Loucy (cell line): ENCODE data around the gene FOXC2.

Source experiments
- H2AFZ ChIP-seq: fragments of 200-600 bp; sonication (generic); 2 replicates; pipeline ENCODE4 v1.6.0; 2016; ENCODE audit warnings: antibody characterized with exemption, mild to moderate bottlenecking, low read length, moderate library complexity
- H3F3A ChIP-seq: fragments of 200-600 bp; 2 replicates; pipeline ENCODE4 v1.6.0; 2016; ENCODE audit warnings: antibody characterized with exemption, low read depth, mild to moderate bottlenecking
- H3K27me3 ChIP-seq: fragments of 200-600 bp; sonication (generic); 2 replicates; pipeline ENCODE4 v1.6.1; 2014; ENCODE audit warnings: low read length, mild to moderate bottlenecking; ENCODE audit not compliant: insufficient read depth, poor library complexity, severe bottlenecking
- H3K36me3 ChIP-seq: fragments of 200-600 bp; sonication (generic); 2 replicates; pipeline ENCODE4 v1.6.1; 2016; ENCODE audit warnings: low read length; ENCODE audit not compliant: insufficient read depth
- H3K4me1 ChIP-seq: fragments of 200-600 bp; sonication (generic); 2 replicates; pipeline ENCODE4 v1.5.1; 2014; ENCODE audit warnings: low read length, mild to moderate bottlenecking; ENCODE audit not compliant: insufficient read depth, poor library complexity, severe bottlenecking
- H3K4me2 ChIP-seq: fragments of 200-600 bp; sonication (generic); 2 replicates; pipeline ENCODE4 v1.6.0; 2014; ENCODE audit warnings: antibody characterized with exemption, low read length, low read depth, mild to moderate bottlenecking; ENCODE audit not compliant: poor library complexity, severe bottlenecking
- H3K4me3 ChIP-seq: fragments of 200-600 bp; sonication (generic); 2 replicates; pipeline ENCODE4 v1.5.1; 2014; ENCODE audit warnings: low read length, mild to moderate bottlenecking, mixed read lengths; ENCODE audit not compliant: poor library complexity, severe bottlenecking
- H3K79me2 ChIP-seq: fragments of 200-600 bp; sonication (generic); 2 replicates; pipeline ENCODE4 v1.6.1; 2014; ENCODE audit warnings: low read length; ENCODE audit not compliant: insufficient read depth
- H3K9ac ChIP-seq: fragments of 200-600 bp; sonication (generic); 2 replicates; pipeline ENCODE4 v1.6.0; 2014; ENCODE audit warnings: mild to moderate bottlenecking, low read depth, low read length, moderate library complexity; ENCODE audit not compliant: poor library complexity, severe bottlenecking
- H3K9me2 ChIP-seq: fragments of 200-600 bp; sonication (generic); replicated peaks from 2 replicates; pipeline ENCODE4 v1.6.1; 2016; ENCODE audit warnings: low read depth, low read length, mixed read lengths
- H3K9me3 ChIP-seq: fragments of 200-600 bp; sonication (generic); 2 replicates; pipeline ENCODE4 v1.6.1; 2014; ENCODE audit warnings: mild to moderate bottlenecking, antibody characterized with exemption, low read length, low read depth; ENCODE audit not compliant: insufficient read depth
- H4K20me1 ChIP-seq: fragments of 200-600 bp; sonication (generic); 2 replicates; pipeline ENCODE4 v1.6.0; 2014; ENCODE audit warnings: antibody characterized with exemption, low read length, mild to moderate bottlenecking; ENCODE audit not compliant: insufficient read depth, poor library complexity, severe bottlenecking
- CTCF ChIP-seq: fragments of 200-600 bp; sonication (generic); conservative IDR thresholded peaks from 2 replicates; pipeline ENCODE4 v1.5.1; 2014; ENCODE audit warnings: mild to moderate bottlenecking, antibody characterized with exemption, low read length
- EZH2phosphoT487 ChIP-seq: fragments of 200-600 bp; IDR thresholded peaks from 2 replicates; pipeline ENCODE4 v1.6.1; 2018; ENCODE audit warnings: antibody characterized with exemption, mild to moderate bottlenecking, moderate library complexity, borderline replicate concordance

The FOXC2 gene

GRCh38 chr16:86528061-86528929, 38.3 kb upstream of the FOXC2 start:
- Histone ChIP-seq H4K20me1 (no peaks in the 10 kb centered on the region), H2AFZ (no peak overlapping the region), H3K4me3 (no peak overlapping the region), H3K79me2 (no peaks in the 10 kb centered on the region), H3K9ac (no peak overlapping the region), H3K4me2 (no peak overlapping the region), H3K27me3 (no peaks in the 10 kb centered on the region), H3K9me2 (no peaks in the 10 kb centered on the region), H3K9me3 (no peaks in the 10 kb centered on the region), H3K4me1 (no peaks in the 10 kb centered on the region), H3F3A (no peaks in the 10 kb centered on the region), H3K36me3 (no peaks in the 10 kb centered on the region)
- TF ChIP-seq CTCF (no peak), EZH2phosphoT487 (no peak)

- Histone ChIP-seq H3K4me2 (no peak overlapping the region), H3K9ac (no peak overlapping the region), H2AFZ (no peak overlapping the region), H3K27me3 (no peaks in the 10 kb centered on the region), H3K79me2 (no peaks in the 10 kb centered on the region), H3K4me1 (no peaks in the 10 kb centered on the region), H3K36me3 (no peaks in the 10 kb centered on the region), H3K9me2 (no peaks in the 10 kb centered on the region), H3K4me3 (no peak overlapping the region), H4K20me1 (no peaks in the 10 kb centered on the region), H3K9me3 (no peaks in the 10 kb centered on the region), H3F3A (no peaks in the 10 kb centered on the region)
- TF ChIP-seq EZH2phosphoT487 (no peak), CTCF (no peak)
Observed at GRCh38 chr16:86529160-86529559, 37.5 kb upstream of the FOXC2 start.

GRCh38 chr16:86530251-86531190, 36.1 kb upstream of the FOXC2 start:
- no peaks in the 10 kb centered on the region for H3K79me2 ChIP-seq
- TF ChIP-seq CTCF: no peak
- no peak for TF ChIP-seq EZH2phosphoT487
- no peaks in the 10 kb centered on the region for H3K36me3 ChIP-seq
- no peak overlapping the region for H2AFZ ChIP-seq
- H3K9me3 ChIP-seq: no peaks in the 10 kb centered on the region
- H3F3A ChIP-seq: no peaks in the 10 kb centered on the region
- no peak overlapping the region for H3K9ac ChIP-seq
- no peak overlapping the region for H3K4me2 ChIP-seq
- no peaks in the 10 kb centered on the region for H3K4me1 ChIP-seq
- no peaks in the 10 kb centered on the region for H3K27me3 ChIP-seq
- no peaks in the 10 kb centered on the region for H4K20me1 ChIP-seq
- H3K9me2 ChIP-seq: no peaks in the 10 kb centered on the region
- no peak overlapping the region for H3K4me3 ChIP-seq
